AG04450 (cell line): ENCODE data around the gene ITGBL1. TPM values are rescaled to one million over a fixed set of nuclear protein-coding genes. Genes with fewer than 3 reads are reported as not detected.

Experiments used
- CTCF ChIA-PET: fragments of 300-600, 350-600 bp; formaldehyde crosslinking; extraction: SDS; loops from one replicate; lab custom pipeline; 2022; ENCODE audit warnings: antibody characterized with exemption, inconsistent platforms; lab: Charles Lee
- POLR2A ChIA-PET: fragments of 350-600 bp; formaldehyde crosslinking; extraction: SDS; loops from one replicate; lab custom pipeline; 2021; ENCODE audit warnings: antibody characterized with exemption, inconsistent platforms; lab: Yijun Ruan, JAX
- DNase-seq: peaks from one replicate; pipeline ENCODE4 v3.0.0-alpha.2; 2011; ENCODE audit warnings: low read depth, low spot score
- H3K27ac ChIP-seq: one replicate; pipeline ENCODE4 v1.5.1; 2012; ENCODE audit warnings: low read depth, low read length, control low read depth
- H3K27me3 ChIP-seq: one replicate; pipeline ENCODE4 v1.6.0; 2012; ENCODE audit warnings: low read length; ENCODE audit not compliant: control insufficient read depth, insufficient read depth
- H3K4me3 ChIP-seq: 2 replicates; pipeline ENCODE4 v1.5.1; 2011; ENCODE audit warnings: mild to moderate bottlenecking, low read depth, low read length, control low read depth
- H3K9me3 ChIP-seq: 2 replicates; pipeline ENCODE4 v1.5.1; 2012; ENCODE audit warnings: low read length; ENCODE audit not compliant: control insufficient read depth, insufficient read depth
- polyA plus RNA-seq: library from polyadenylated mRNA; depleted of rRNA; stranded (reverse); fragments of >200 nt; gene quantifications from 2 replicates; pipeline ENCODE4 v1.2.3, GENCODE V29; 2011
- TF ChIP-seq, protein P1 (sequence below): IDR thresholded peaks from 2 replicates; pipeline ENCODE4 v1.5.1; 2011; ENCODE audit warnings: low read depth, low read length, control low read depth, inconsistent platforms

Gene ITGBL1
- polyA plus RNA-seq, 1 experiment = 17.1 TPM

DNA sequence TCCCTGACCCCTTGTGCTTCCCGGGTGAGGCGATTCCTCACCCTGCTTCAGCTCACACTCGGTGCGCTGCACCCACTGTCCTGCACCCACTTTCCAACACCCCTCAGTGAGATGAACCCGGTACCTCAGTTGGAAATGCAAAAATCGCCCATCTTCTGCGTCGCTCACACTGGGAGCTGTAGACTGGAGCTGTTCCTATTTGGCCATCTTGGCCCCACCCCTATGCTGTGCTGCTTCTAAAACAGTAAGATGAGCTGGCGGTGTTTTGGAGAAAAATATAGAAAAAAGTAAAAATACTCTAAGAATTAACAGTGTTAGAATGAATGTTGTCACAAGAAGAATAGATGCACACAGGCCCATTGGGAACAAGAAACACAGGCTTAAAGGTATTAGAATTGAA lies 92.5 kb downstream of the ITGBL1 start:
- no peaks in the 10 kb centered on the region for H3K9me3 ChIP-seq
- no peak overlapping the region for H3K4me3 ChIP-seq
- H3K27me3 ChIP-seq = no peaks in the 10 kb centered on the region
- POLR2A ChIA-PET = no interaction called here
- no peak for DNase-seq
- TF ChIP-seq, protein P1, sequence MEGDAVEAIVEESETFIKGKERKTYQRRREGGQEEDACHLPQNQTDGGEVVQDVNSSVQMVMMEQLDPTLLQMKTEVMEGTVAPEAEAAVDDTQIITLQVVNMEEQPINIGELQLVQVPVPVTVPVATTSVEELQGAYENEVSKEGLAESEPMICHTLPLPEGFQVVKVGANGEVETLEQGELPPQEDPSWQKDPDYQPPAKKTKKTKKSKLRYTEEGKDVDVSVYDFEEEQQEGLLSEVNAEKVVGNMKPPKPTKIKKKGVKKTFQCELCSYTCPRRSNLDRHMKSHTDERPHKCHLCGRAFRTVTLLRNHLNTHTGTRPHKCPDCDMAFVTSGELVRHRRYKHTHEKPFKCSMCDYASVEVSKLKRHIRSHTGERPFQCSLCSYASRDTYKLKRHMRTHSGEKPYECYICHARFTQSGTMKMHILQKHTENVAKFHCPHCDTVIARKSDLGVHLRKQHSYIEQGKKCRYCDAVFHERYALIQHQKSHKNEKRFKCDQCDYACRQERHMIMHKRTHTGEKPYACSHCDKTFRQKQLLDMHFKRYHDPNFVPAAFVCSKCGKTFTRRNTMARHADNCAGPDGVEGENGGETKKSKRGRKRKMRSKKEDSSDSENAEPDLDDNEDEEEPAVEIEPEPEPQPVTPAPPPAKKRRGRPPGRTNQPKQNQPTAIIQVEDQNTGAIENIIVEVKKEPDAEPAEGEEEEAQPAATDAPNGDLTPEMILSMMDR = no peak
- CTCF ChIA-PET = interaction anchor here (1.0 kb wide), 1 partner anchor 400 kb away, joined by 3 read pairs; no protein-coding TSS in a partner anchor
- H3K27ac ChIP-seq = no peak overlapping the region

DNA sequence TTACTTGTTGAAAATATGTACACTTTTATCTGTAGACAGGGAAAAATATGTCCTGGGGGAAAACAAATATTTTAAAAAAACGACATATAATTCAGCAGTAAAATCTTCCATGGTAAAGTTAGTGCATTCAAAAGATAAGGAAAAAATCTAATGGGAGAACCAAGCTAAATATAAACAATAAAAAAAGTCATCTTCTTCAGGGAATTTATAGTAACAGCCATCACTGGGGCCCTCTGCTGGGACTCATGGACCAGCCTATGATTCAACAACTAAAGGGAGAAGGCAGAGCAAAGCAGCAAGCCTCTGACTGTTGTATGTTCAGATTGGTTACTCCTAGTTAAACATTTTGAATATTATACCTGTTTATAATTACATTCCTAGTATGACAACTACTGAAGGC lies 93.0 kb downstream of the ITGBL1 start:
- Histone ChIP-seq H3K27me3 (no peaks in the 10 kb centered on the region), H3K27ac (no peak overlapping the region), H3K9me3 (no peaks in the 10 kb centered on the region), H3K4me3 (no peak overlapping the region)
- POLR2A ChIA-PET = no interaction called here
- DNase-seq = no peak
- CTCF ChIA-PET = interaction anchor here (1.0 to 1.2 kb wide), 2 partner anchors 29 to 400 kb away, joined by 3 read pairs; no protein-coding TSS in a partner anchor
- TF ChIP-seq, protein P1 = no peak

DNA sequence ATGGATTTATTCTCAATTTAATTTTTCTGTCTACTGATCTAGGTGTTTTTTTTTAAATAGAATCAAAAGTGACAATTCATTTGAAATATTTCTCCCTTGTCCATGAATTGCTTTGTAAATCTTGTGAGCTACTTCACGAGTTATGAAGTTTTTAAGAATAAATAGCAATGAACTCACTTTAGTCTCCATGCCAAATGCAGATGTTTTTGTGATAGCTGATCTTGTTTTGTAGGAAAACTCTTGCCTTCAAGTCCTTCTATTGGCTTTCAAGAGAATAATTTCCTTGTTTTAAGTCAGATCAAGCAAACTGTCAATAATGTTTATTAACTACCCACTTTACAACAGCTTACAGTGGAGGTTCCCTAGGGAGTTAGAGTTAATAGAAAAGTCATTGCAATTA lies 99.8 kb downstream of the ITGBL1 start:
- no peak overlapping the region for H3K27ac ChIP-seq
- H3K4me3 ChIP-seq = no peak overlapping the region
- no peaks in the 10 kb centered on the region for H3K27me3 ChIP-seq
- CTCF ChIA-PET = no interaction called here
- TF ChIP-seq, protein P1 = no peak
- no peak for DNase-seq
- H3K9me3 ChIP-seq = no peaks in the 10 kb centered on the region
- POLR2A ChIA-PET = no interaction called here

DNA sequence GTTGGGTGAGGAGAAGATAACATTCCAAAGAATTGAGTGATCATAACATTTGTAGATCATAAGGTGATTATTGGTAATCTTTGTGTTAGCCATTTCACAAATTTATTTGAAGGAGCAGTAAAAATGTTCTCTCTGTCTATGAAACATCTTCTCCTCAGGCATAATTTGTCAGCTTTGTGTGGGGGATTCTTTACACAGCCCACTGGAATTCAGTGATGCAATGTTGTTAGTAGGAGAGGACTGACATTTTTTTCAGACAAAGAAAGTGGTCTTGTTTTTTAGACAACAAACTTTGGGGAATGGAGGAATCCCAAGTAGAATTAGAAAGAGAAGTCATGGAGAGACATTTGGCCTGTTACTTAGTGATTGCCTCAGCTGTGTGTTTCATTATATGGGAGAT lies 100.3 kb downstream of the ITGBL1 start:
- TF ChIP-seq, protein P1 = no peak
- Histone ChIP-seq H3K27ac (no peak overlapping the region), H3K9me3 (no peaks in the 10 kb centered on the region), H3K4me3 (no peak overlapping the region), H3K27me3 (no peaks in the 10 kb centered on the region)
- ChIA-PET CTCF (no interaction called here), POLR2A (no interaction called here)
- no peak for DNase-seq

DNA sequence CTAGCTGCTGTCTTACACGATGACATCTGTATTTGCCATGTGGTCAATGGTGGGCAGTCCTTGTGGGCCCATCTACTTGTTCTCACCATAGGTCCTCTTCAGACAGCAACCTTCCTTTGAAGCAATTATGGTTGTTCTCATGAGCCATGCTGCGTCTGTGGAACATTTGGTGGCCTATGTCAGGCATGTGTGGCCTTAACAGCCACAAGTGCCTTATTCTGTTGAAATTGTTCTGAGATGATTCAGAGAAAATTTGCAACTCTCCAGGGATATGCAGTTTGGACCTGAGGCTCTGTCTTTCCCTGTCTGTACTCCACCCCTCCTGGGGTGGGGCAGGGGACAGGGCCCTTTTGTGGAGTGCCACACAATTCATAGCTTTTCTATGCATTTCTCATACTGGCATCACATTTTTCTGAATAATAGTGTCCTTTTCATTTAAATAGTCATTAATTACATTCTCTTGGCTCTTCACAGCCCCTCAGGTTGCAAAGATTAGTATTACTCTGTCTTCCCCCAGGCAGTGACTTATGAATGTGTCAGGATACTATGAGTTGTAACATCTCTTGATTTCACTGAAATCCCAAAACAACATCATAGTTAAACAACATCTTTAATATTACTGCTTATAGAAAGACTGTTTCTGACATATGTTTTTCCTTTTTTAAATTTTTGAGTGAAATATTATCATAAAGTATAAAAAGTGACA lies 102.1 kb downstream of the ITGBL1 start:
- Histone ChIP-seq H3K9me3 (no peaks in the 10 kb centered on the region), H3K27ac (no peak overlapping the region), H3K4me3 (no peak overlapping the region), H3K27me3 (no peaks in the 10 kb centered on the region)
- ChIA-PET POLR2A (no interaction called here), CTCF (interaction anchor here (1.4 kb wide), 1 partner anchor 203 kb away, joined by 4 read pairs; no protein-coding TSS in a partner anchor)
- no peak for DNase-seq
- TF ChIP-seq, protein P1 = no peak
